ENCODE measurements around the gene B3GLCT.

GRCh38 chr13:31150315-31150985, 49.3 kb upstream of the B3GLCT start:
- TF ChIP-seq CTCF (conservative IDR thresholded peaks at IDR 0.05; ENCODE audit: low read depth, low read length): no peak
- TF ChIP-seq EZH2phosphoT487 (IDR thresholded peaks at IDR 0.05; ENCODE audit: borderline replicate concordance, low read length): no peak

All from PC-3 (cell line).